RWPE2 (cell line): Measurements from ENCODE around the gene LRRC8D.

ENCODE experiments used
- ATAC-seq: fragments of 200-7000 bp; cut with Tn5 transposase; 3 replicates; pipeline ENCODE4 v1.9.1; 2021; ENCODE audit warnings: low read depth
- DNase-seq: peaks from one replicate; pipeline ENCODE4 v3.0.0-alpha.2; 2020; ENCODE audit warnings: low spot score
- H3K27ac ChIP-seq: fragments of 450-650 bp; 2 replicates; pipeline ENCODE4 v1.5.1; 2017; ENCODE audit warnings: mild to moderate bottlenecking; ENCODE audit not compliant: poor library complexity, severe bottlenecking
- H3K27me3 ChIP-seq: fragments of 250-450 bp; sonication (Bioruptor Pico); 2 replicates; pipeline ENCODE4 v1.5.1; 2021; ENCODE audit warnings: mild to moderate bottlenecking, moderate library complexity; ENCODE audit not compliant: insufficient read depth, poor library complexity, severe bottlenecking
- H3K36me3 ChIP-seq: fragments of 250-450 bp; sonication (Bioruptor Pico); 2 replicates; pipeline ENCODE4 v1.5.1; 2020; ENCODE audit warnings: low read depth, mild to moderate bottlenecking, moderate library complexity
- H3K4me1 ChIP-seq: fragments of 250-450 bp; sonication (Bioruptor Pico); 2 replicates; pipeline ENCODE4 v1.5.1; 2021; ENCODE audit warnings: mild to moderate bottlenecking, moderate library complexity; ENCODE audit not compliant: insufficient read depth, poor library complexity, severe bottlenecking
- H3K4me3 ChIP-seq: fragments of 250-450 bp; sonication (Bioruptor Pico); 2 replicates; pipeline ENCODE4 v1.5.1; 2021; ENCODE audit warnings: mild to moderate bottlenecking, moderate library complexity; ENCODE audit not compliant: severe bottlenecking
- H3K9me3 ChIP-seq: fragments of 250-450 bp; sonication (Bioruptor Pico); 2 replicates; pipeline ENCODE4 v1.5.1; 2021; ENCODE audit warnings: mild to moderate bottlenecking, moderate library complexity; ENCODE audit not compliant: severe bottlenecking
- TF ChIP-seq, protein P1 (sequence below): fragments of 450-650 bp; IDR thresholded peaks from one replicate; pipeline ENCODE4 v1.5.1; 2017; ENCODE audit warnings: mild to moderate bottlenecking, moderate library complexity; ENCODE audit not compliant: poor library complexity, severe bottlenecking

Gene LRRC8D

DNA sequence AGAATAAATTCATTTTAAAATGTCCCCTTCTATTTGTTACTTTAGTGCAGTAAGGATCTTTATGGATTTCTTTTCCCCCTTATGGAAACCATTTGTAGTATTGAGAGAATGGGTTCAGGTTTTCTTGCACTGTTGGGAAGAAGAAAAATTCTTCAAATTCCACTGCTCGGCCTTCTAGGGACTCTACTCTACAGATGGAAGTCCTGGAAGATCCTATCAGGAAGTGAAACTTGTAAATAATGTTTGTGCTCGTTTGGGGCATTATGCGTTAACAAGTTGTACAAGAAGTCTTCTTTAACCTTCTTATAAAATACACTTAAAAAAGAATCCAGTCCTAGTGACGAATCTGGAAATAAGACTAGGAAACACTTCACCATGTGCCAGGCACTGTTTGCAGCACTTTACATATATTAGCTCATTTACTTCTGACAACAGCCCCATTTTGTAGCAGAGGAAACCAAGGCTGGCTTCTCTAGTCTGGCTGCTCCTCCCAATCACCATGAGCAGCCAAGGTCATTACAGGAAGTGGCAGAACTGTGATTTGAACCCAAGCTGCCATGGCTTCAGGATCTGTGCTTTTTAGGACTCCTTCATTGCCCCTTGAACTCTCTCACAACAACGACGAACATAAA, 11.8 kb downstream of the LRRC8D start:
- H3K4me1 ChIP-seq = no peaks in the 10 kb centered on the region
- H3K4me3 ChIP-seq = no peak overlapping the region
- TF ChIP-seq, protein P1, sequence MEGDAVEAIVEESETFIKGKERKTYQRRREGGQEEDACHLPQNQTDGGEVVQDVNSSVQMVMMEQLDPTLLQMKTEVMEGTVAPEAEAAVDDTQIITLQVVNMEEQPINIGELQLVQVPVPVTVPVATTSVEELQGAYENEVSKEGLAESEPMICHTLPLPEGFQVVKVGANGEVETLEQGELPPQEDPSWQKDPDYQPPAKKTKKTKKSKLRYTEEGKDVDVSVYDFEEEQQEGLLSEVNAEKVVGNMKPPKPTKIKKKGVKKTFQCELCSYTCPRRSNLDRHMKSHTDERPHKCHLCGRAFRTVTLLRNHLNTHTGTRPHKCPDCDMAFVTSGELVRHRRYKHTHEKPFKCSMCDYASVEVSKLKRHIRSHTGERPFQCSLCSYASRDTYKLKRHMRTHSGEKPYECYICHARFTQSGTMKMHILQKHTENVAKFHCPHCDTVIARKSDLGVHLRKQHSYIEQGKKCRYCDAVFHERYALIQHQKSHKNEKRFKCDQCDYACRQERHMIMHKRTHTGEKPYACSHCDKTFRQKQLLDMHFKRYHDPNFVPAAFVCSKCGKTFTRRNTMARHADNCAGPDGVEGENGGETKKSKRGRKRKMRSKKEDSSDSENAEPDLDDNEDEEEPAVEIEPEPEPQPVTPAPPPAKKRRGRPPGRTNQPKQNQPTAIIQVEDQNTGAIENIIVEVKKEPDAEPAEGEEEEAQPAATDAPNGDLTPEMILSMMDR = no peak
- no peak overlapping the region for H3K27ac ChIP-seq
- H3K36me3 ChIP-seq = peaks cover 3% of the 10 kb centered on the region; the same call in 1 of the 2 replicates
- ATAC-seq (no peak), DNase-seq (no peak)
- no peaks in the 10 kb centered on the region for H3K27me3 ChIP-seq
- no peaks in the 10 kb centered on the region for H3K9me3 ChIP-seq

DNA sequence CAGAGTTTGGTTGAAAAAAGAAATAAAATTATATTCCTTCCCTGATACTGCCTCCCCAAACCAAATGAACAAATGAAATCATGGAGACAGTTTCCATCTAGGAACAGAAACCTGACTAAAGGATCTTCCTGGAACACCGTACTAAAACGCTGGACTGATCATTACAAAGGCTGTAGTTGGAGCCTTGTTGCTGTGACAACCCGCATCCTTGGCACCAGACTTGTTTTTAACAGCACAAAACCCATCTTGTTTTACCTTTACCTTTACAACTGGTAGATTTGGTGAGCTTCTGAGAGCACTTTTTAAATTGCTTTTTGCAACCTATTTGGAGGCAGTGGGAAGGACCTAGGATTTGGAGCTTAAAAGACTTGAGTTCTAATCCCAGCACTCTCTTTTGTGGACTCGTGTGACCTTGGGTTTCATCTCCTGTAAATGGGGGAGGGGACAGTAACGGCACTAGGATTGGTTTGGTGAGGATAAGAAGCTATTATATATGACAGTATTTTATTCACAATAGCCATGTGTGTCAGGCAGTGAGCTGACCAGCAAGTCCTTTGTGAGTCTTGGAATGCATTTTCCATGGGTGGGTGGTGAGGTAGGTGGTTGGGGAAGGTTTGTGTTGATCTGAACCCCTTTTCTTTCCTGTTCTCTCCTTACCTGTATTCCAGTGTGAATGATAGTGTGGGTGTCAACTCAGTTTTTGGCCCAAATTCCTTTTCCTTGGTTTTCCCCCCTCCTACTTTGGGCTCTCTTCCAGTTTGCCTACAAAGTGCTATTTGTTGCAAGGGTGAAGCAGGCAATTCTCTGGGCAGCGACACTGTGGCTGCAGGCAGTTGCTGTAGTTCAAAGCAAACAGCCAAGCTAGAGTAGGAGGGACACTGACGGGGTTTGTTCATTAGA, 12.6 kb downstream of the LRRC8D start:
- Histone ChIP-seq H3K27me3 (no peaks in the 10 kb centered on the region), H3K9me3 (no peaks in the 10 kb centered on the region), H3K4me3 (no peak overlapping the region), H3K27ac (no peak overlapping the region), H3K4me1 (no peaks in the 10 kb centered on the region), H3K36me3 (no peaks in the 10 kb centered on the region)
- TF ChIP-seq, protein P1 = no peak
- DNase-seq = no peak
- ATAC-seq = no peak

DNA sequence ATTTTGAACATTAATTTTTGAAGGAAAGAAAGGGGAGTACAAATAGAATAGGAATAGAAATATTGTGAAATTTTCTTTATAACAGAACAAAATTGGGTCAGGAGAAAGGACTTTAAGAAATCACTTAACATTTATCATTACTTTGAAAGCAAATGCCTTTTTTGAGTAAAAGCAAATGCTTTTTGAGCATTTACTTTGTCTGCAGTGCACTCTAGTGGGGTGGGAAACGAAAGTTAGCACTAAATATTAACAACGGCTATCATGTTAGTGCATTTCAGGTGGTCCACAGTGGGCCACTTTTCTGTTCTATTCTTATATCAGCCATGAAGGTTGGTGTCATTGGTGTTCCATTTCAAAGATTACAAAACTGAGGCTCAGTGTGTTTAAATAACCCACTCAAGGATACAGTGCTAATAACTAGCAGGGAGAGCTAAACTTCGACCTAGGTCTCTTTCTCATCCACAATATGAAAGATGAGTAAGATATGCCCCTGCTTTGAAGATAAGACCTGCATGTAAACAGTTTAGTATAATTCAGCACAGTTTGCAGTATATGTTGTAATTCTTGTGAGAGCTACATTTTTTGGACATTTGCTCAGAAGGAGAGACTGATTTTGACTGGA, 13.4 kb downstream of the LRRC8D start:
- ATAC-seq = no peak

DNA sequence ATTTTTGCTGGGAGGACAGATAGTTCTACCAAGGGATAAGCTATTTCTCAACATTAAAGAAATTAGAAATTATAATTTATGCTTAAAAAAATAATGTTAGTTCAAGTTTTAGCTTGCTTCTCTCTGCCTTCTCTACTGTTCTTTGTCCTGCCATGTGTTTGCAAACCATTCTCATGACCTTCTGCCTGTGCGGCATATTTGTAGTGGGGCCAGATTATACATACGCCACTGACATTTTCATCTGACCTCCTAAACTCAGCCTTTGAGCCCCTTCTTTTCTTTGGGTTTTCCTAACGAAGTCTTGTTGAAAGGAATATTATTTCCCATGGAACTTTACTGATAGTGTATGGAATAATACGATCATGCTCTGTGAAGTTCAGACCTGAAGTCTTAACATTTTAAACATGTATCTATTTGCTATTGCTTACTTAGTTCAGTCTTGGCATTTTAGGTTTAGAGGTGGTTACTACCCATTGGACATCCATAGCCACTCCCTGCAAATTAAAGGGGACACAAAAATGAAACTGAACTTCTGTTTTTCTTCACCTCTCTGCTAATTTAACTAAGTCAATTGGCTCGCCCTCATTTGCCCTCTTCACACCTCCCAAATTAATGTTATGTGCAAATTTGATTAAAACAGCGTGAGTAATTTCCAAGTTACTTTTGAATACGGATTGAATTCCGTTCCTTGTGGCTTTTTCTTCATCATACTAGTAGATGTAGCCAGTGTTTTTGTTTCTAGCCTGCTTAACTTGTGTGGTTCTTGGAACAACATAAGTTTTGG, 15.6 kb downstream of the LRRC8D start:
- no peaks in the 10 kb centered on the region for H3K4me1 ChIP-seq

More for the DNA sequence above, 13.4 kb downstream of the LRRC8D start:
- H3K27me3 ChIP-seq = no peaks in the 10 kb centered on the region
- no peak overlapping the region for H3K4me3 ChIP-seq
- TF ChIP-seq, protein P1 = no peak
- no peaks in the 10 kb centered on the region for H3K9me3 ChIP-seq
- DNase-seq = no peak
- H3K4me1 ChIP-seq = no peaks in the 10 kb centered on the region
- no peak overlapping the region for H3K27ac ChIP-seq
- no peaks in the 10 kb centered on the region for H3K36me3 ChIP-seq

More for the DNA sequence above, 15.6 kb downstream of the LRRC8D start:
- DNase-seq = no peak
- Histone ChIP-seq H3K27ac (no peak overlapping the region), H3K27me3 (no peaks in the 10 kb centered on the region), H3K4me3 (no peak overlapping the region), H3K9me3 (no peaks in the 10 kb centered on the region), H3K36me3 (no peaks in the 10 kb centered on the region)
- TF ChIP-seq, protein P1 = no peak
- no peak for ATAC-seq
